ENCODE data around the gene CCRL2.

The CCRL2 gene

DNA sequence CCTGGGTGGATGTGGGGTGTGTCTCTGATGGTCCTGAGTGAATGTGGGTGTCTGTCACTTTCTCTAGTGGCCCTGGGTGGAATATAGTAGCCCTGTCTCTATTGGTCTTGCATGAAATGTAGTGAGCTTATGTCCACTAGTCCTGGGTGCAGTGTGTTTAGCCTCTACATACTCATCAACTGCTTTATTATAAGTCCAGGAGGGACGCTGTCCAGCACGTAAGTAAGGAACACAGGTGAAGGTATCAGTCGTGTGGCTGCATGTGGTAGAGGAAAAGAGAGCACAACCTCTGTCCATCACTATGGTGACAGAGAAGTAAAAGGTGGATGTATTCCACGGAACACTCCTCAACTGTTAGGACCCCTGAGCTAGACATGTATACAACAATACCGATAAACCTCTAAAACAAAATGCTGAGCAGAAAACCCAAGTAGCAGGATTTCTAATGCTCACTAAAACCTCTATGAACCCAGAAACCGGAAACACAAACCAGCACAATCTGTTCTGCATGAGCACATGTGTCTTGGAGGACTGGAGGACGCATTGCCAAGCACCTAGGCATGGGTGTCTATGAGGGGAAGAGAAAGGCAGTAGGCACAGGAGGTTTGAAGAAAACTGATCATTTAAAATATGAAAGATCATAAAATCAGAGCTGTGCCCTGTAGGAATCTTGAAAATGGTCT, 46.6 kb downstream of the CCRL2 start:
- ChIA-PET POLR2A (no interaction called here), CTCF (interaction anchor here (0.9 kb wide), 1 partner anchor 35 kb away, joined by 3 read pairs; no protein-coding TSS in a partner anchor)
- no peaks in the 10 kb centered on the region for H3K9me3 ChIP-seq (ENCODE audit: control insufficient read depth, insufficient read depth, low read depth, low read length)
- H3K4me3 ChIP-seq (ENCODE audit: low read depth, low read length), result no peak overlapping the region
- no peaks in the 10 kb centered on the region for H3K4me1 ChIP-seq (ENCODE audit: control insufficient read depth, insufficient read depth, low read length)
- no peak overlapping the region for H3K27ac ChIP-seq (ENCODE audit: extremely low read depth, low read depth, low read length)
- TF ChIP-seq, protein P1, sequence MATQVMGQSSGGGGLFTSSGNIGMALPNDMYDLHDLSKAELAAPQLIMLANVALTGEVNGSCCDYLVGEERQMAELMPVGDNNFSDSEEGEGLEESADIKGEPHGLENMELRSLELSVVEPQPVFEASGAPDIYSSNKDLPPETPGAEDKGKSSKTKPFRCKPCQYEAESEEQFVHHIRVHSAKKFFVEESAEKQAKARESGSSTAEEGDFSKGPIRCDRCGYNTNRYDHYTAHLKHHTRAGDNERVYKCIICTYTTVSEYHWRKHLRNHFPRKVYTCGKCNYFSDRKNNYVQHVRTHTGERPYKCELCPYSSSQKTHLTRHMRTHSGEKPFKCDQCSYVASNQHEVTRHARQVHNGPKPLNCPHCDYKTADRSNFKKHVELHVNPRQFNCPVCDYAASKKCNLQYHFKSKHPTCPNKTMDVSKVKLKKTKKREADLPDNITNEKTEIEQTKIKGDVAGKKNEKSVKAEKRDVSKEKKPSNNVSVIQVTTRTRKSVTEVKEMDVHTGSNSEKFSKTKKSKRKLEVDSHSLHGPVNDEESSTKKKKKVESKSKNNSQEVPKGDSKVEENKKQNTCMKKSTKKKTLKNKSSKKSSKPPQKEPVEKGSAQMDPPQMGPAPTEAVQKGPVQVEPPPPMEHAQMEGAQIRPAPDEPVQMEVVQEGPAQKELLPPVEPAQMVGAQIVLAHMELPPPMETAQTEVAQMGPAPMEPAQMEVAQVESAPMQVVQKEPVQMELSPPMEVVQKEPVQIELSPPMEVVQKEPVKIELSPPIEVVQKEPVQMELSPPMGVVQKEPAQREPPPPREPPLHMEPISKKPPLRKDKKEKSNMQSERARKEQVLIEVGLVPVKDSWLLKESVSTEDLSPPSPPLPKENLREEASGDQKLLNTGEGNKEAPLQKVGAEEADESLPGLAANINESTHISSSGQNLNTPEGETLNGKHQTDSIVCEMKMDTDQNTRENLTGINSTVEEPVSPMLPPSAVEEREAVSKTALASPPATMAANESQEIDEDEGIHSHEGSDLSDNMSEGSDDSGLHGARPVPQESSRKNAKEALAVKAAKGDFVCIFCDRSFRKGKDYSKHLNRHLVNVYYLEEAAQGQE (tag by site-specific recombination; IDR thresholded peaks at IDR 0.05), result peak; percentile 82
- no peak for TF ChIP-seq SCRT2 (tag by site-specific recombination; IDR thresholded peaks at IDR 0.05)
- H3K36me3 ChIP-seq (ENCODE audit: control insufficient read depth in 2 of 2, insufficient read depth in 1 of 2, low read length in 2 of 2), result no peaks in the 10 kb centered on the region

DNA sequence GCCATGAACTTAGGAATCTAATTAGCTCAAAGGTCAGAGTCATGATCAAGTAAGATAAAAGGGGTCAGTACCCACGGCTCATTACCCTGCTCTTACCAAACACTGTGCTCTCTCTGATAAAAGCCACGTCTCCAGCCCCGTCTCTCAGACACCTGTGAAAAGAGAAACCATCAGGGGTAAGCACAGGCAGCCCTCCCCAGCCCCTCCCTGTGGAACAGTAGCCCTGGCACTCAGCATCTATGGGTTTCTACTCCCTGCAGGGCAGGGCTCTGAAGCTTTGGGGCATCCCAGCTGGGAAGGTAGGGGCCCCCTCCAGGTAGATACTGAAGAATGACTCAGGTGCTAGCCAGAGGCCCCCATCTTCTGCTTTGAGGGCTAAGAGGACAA, 47.1 kb downstream of the CCRL2 start:
- no peak for TF ChIP-seq ZNF292 (tag by site-specific recombination; IDR thresholded peaks at IDR 0.05; ENCODE audit: borderline replicate concordance, low read depth)
- TF ChIP-seq ZNF174 (tag by site-specific recombination; IDR thresholded peaks at IDR 0.05), result no peak
- TF ChIP-seq ZNF555 (tag by site-specific recombination; conservative IDR thresholded peaks at IDR 0.05), result no peak
- TF ChIP-seq ZNF302 (tag by site-specific recombination; IDR thresholded peaks at IDR 0.05; ENCODE audit: low read depth), result no peak
- no peak for TF ChIP-seq HOXA7 (CRISPR knock-in tag; IDR thresholded peaks at IDR 0.05; ENCODE audit: borderline replicate concordance)
- no peak for TF ChIP-seq ZNF223 (tag by site-specific recombination; IDR thresholded peaks at IDR 0.05)
- TF ChIP-seq ZNF830 (tag by site-specific recombination; IDR thresholded peaks at IDR 0.05; ENCODE audit: low read depth), result no peak
- no peak for TF ChIP-seq ZNF501 (tag by site-specific recombination; IDR thresholded peaks at IDR 0.05)
- no peak for TF ChIP-seq ZNF585B (tag by site-specific recombination; IDR thresholded peaks at IDR 0.05)
- no peak for TF ChIP-seq ZNF324 (tag by site-specific recombination; IDR thresholded peaks at IDR 0.05)
- TF ChIP-seq IKZF3 (tag by site-specific recombination; IDR thresholded peaks at IDR 0.05), result no peak
- no peak for TF ChIP-seq MEIS1 (CRISPR knock-in tag; IDR thresholded peaks at IDR 0.05; ENCODE audit: borderline replicate concordance)
- POLR2A ChIA-PET, result no interaction called here
- H3K4me1 ChIP-seq (ENCODE audit: control insufficient read depth, insufficient read depth, low read length), result no peaks in the 10 kb centered on the region
- H3K36me3 ChIP-seq (ENCODE audit: control insufficient read depth in 2 of 2, insufficient read depth in 1 of 2, low read length in 2 of 2), result no peaks in the 10 kb centered on the region
- no peak overlapping the region for H3K27ac ChIP-seq (ENCODE audit: extremely low read depth, low read depth, low read length)
- no peaks in the 10 kb centered on the region for H3K9me3 ChIP-seq (ENCODE audit: control insufficient read depth, insufficient read depth, low read depth, low read length)
- no peak overlapping the region for H3K4me3 ChIP-seq (ENCODE audit: low read depth, low read length)
- CTCF ChIA-PET, result interaction anchor here (0.9 kb wide), 1 partner anchor 34 kb away, joined by 3 read pairs; no protein-coding TSS in a partner anchor

DNA sequence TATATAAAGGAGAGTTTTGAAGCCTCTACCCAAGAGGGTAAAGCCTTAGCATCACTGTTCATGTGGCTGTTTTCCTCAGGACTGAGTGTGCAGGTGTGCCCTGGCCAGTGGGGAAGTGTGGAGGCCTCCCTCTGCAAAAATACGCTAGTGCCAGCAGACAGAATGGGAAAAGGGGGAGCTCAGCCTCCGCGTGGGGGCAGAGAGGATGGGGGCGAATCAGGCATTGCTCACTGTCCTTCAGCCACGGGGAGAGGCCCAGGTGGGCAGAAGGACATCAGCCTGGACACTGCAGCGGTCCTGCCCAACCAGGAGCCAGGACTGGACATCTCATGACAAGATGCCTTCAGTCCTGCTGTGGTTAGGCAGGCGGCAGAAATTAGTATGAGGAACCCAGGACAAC, 47.5 kb downstream of the CCRL2 start:
- ChIA-PET CTCF (interaction anchor here (0.6 to 0.9 kb wide), 2 partner anchors 34 to 77 kb away, joined by 3 read pairs; no protein-coding TSS in a partner anchor), POLR2A (no interaction called here)
- TF ChIP-seq ZNF140 (tag by site-specific recombination; IDR thresholded peaks at IDR 0.05) (no peak), KLF10 (tag by site-specific recombination; IDR thresholded peaks at IDR 0.05) (no peak), ZNF24 (tag by site-specific recombination; IDR thresholded peaks at IDR 0.05) (no peak)
- H3K4me1 ChIP-seq (ENCODE audit: control insufficient read depth, insufficient read depth, low read length), result no peaks in the 10 kb centered on the region
- H3K9me3 ChIP-seq (ENCODE audit: control insufficient read depth, insufficient read depth, low read depth, low read length), result no peaks in the 10 kb centered on the region
- H3K4me3 ChIP-seq (ENCODE audit: low read depth, low read length), result no peak overlapping the region
- no peak overlapping the region for H3K27ac ChIP-seq (ENCODE audit: extremely low read depth, low read depth, low read length)
- H3K36me3 ChIP-seq (ENCODE audit: control insufficient read depth in 2 of 2, insufficient read depth in 1 of 2, low read length in 2 of 2), result no peaks in the 10 kb centered on the region
